GM19324 (cell line): ENCODE results near the gene PLEKHF1.
A peak's percentile ranks its signal among the peaks of the same experiment; 100 is the strongest.
"Not testable (repeated sequence)": the region's sequence is repeated elsewhere in the genome, so short reads cannot be mapped to it uniquely, and the experiment has no call there.

Experiments used
- ATAC-seq: cut with Tn5 transposase; IDR thresholded peaks from one replicate; pipeline ENCODE4 v1.9.1; 2021; ENCODE audit warnings: mild to moderate bottlenecking, moderate library complexity; ENCODE audit not compliant: unreplicated experiment, low FRiP score

The PLEKHF1 gene

GRCh38 chr19:29663861-29664752 lies 1.2 kb upstream of the PLEKHF1 start:
- no peak for ATAC-seq

- no peak for ATAC-seq
Observed at GRCh38 chr19:29664753-29665214, 477 bp upstream of the PLEKHF1 start.

- ATAC-seq = no peak
Observed at GRCh38 chr19:29665826-29666577, 741 bp downstream of the PLEKHF1 start.

GRCh38 chr19:29666578-29667386 lies 1.5 kb downstream of the PLEKHF1 start:
- no peak for ATAC-seq

GRCh38 chr19:29667387-29667783 lies 2.1 kb downstream of the PLEKHF1 start:
- ATAC-seq = no peak

GRCh38 chr19:29667901-29668341 lies 2.7 kb downstream of the PLEKHF1 start:
- no peak for ATAC-seq

GRCh38 chr19:29668746-29669609 lies 3.7 kb downstream of the PLEKHF1 start:
- no peak for ATAC-seq

GRCh38 chr19:29670255-29670654 lies 5.0 kb downstream of the PLEKHF1 start:
- ATAC-seq = no peak

GRCh38 chr19:29671026-29671392 lies 5.7 kb downstream of the PLEKHF1 start:
- not testable (repeated sequence) for ATAC-seq

- ATAC-seq = peak; percentile 61
Observed at GRCh38 chr19:29671393-29672160, 6.3 kb downstream of the PLEKHF1 start.

- ATAC-seq = no peak
Observed at GRCh38 chr19:29672319-29672932, 7.2 kb downstream of the PLEKHF1 start.

GRCh38 chr19:29672933-29673336 lies 7.7 kb downstream of the PLEKHF1 start:
- ATAC-seq = no peak

- ATAC-seq = no peak
Observed at GRCh38 chr19:29673451-29674371, 8.4 kb downstream of the PLEKHF1 start.

- ATAC-seq = no peak
Observed at GRCh38 chr19:29674374-29675119, 9.3 kb downstream of the PLEKHF1 start.

GRCh38 chr19:29675120-29675649 lies 9.9 kb downstream of the PLEKHF1 start:
- no peak for ATAC-seq

- no peak for ATAC-seq
Observed at GRCh38 chr19:29675650-29676186, 10.5 kb downstream of the PLEKHF1 start.
